Breast epithelium (tissue), 3 donors: Measurements from ENCODE around the gene BEAN1.

Experiments
- POLR2A ChIP-seq: fragments of 450-650 bp; IDR thresholded peaks from one replicate; pipeline ENCODE4 v1.6.1; 2016; ENCODE audit warnings: antibody characterized with exemption, mild to moderate bottlenecking, moderate library complexity
- POLR2AphosphoS5 ChIP-seq, 3 donors: sonication (generic); formaldehyde crosslinking; IDR thresholded peaks; one replicate each; pipeline ENCODE4 v1.6.1; 2017; ENCODE audit warnings: antibody characterized with exemption in 3 of 3
- TF ChIP-seq, protein P1 (sequence below), 3 donors: fragments of 450-650 bp; IDR thresholded peaks; one replicate each; pipeline ENCODE4 v1.5.1; 2016 to 2017; ENCODE audit warnings: antibody characterized with exemption in 3 of 3, mild to moderate bottlenecking in 3 of 3, moderate library complexity in 3 of 3

DNA sequence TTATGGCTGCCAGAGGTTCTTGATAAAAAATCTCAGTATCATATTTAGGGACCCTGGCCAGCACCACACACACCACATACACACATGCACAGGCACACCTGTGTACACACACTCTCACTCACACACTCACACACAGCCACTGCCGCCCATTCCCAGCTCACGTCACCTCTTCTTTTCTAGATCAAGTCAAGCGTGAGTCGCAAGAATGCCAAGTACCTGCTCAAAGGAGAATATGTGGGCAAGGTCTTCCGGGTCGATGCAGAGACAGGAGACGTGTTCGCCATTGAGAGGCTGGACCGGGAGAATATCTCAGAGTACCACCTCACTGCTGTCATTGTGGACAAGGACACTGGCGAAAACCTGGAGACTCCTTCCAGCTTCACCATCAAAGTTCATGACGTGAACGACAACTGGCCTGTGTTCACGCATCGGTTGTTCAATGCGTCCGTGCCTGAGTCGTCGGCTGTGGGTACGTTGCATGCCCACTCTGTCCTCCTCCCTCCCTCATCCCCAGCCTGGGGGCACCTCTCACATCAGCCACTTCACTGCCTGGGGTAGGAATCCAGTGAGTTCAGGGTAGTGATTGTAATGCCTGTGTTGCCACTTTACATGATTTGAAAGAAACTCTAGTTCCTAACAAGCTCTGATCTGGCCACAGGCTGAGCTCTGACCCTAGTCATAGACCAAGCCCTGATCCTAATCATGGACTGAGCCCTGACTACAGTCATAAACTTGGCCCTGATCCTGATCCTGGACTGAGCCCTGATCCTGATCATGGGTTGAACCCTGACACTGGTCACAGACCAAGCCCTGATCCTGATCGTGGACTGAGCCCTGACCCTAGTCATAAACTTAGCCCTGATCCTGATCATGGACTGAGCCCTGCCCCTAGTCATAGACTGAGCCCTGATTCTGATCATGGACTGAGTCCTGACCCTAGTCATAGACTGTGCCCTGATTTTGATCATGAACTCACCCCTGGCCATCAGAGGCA is 40.2 kb upstream of the BEAN1 start:
- TF ChIP-seq POLR2AphosphoS5 (IDR thresholded peaks at IDR 0.05) (no peak), POLR2A (no peak)
- TF ChIP-seq, protein P1, sequence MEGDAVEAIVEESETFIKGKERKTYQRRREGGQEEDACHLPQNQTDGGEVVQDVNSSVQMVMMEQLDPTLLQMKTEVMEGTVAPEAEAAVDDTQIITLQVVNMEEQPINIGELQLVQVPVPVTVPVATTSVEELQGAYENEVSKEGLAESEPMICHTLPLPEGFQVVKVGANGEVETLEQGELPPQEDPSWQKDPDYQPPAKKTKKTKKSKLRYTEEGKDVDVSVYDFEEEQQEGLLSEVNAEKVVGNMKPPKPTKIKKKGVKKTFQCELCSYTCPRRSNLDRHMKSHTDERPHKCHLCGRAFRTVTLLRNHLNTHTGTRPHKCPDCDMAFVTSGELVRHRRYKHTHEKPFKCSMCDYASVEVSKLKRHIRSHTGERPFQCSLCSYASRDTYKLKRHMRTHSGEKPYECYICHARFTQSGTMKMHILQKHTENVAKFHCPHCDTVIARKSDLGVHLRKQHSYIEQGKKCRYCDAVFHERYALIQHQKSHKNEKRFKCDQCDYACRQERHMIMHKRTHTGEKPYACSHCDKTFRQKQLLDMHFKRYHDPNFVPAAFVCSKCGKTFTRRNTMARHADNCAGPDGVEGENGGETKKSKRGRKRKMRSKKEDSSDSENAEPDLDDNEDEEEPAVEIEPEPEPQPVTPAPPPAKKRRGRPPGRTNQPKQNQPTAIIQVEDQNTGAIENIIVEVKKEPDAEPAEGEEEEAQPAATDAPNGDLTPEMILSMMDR (IDR thresholded peaks at IDR 0.05) = no peak
